Measurements from ENCODE around the gene MAP1S. TPM values are rescaled to one million over a fixed set of nuclear protein-coding genes. Genes with fewer than 3 reads are reported as not detected.

MAP1S gene, protein sequence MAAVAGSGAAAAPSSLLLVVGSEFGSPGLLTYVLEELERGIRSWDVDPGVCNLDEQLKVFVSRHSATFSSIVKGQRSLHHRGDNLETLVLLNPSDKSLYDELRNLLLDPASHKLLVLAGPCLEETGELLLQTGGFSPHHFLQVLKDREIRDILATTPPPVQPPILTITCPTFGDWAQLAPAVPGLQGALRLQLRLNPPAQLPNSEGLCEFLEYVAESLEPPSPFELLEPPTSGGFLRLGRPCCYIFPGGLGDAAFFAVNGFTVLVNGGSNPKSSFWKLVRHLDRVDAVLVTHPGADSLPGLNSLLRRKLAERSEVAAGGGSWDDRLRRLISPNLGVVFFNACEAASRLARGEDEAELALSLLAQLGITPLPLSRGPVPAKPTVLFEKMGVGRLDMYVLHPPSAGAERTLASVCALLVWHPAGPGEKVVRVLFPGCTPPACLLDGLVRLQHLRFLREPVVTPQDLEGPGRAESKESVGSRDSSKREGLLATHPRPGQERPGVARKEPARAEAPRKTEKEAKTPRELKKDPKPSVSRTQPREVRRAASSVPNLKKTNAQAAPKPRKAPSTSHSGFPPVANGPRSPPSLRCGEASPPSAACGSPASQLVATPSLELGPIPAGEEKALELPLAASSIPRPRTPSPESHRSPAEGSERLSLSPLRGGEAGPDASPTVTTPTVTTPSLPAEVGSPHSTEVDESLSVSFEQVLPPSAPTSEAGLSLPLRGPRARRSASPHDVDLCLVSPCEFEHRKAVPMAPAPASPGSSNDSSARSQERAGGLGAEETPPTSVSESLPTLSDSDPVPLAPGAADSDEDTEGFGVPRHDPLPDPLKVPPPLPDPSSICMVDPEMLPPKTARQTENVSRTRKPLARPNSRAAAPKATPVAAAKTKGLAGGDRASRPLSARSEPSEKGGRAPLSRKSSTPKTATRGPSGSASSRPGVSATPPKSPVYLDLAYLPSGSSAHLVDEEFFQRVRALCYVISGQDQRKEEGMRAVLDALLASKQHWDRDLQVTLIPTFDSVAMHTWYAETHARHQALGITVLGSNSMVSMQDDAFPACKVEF
- total RNA-seq (2022; extraction: Qiagen RNA extraction; ENCODE audit: low read depth), result 22.0 to 39.8 TPM (median 34.0 TPM) in 5 replicates

DNA sequence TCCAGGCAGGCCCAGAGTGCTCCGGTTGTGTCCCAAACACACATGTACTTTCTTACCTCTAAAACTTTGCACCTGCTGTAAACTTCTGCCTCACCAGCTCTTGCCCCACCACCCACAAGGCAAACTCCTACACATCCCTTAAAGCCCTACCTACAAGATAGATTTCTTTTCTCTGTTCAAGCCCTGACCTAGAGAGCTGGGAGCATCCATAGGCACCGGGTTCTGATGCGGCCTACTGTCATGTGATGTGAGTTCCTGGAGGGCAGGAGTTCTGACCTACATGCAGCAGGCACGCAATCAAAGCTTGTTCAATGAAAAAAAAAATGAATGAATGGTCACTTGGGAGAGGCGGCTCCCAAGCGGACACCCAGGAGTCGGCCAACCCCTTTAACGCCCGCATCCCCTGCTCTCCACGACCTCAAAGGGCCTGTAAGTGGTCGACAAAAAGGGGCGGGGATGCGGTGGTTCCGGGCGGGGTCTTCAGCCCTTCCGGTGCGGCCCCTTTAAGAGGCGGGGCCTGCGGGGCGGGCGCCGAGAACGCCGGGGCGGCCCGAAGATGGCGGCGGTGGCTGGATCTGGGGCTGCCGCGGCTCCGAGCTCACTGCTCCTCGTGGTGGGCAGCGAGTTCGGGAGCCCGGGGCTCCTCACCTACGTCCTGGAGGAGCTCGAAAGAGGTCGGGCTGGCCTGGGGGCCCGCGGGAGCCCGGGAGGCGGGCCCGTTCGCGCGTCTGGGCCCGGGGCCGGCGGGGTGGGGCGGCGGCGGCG is at the start of gene MAP1S:
MAP1S (plus strand) TSS at position 534 of the 765 bp plus-strand sequence; CDS start at position 557, 23 bp downstream.

DNA sequence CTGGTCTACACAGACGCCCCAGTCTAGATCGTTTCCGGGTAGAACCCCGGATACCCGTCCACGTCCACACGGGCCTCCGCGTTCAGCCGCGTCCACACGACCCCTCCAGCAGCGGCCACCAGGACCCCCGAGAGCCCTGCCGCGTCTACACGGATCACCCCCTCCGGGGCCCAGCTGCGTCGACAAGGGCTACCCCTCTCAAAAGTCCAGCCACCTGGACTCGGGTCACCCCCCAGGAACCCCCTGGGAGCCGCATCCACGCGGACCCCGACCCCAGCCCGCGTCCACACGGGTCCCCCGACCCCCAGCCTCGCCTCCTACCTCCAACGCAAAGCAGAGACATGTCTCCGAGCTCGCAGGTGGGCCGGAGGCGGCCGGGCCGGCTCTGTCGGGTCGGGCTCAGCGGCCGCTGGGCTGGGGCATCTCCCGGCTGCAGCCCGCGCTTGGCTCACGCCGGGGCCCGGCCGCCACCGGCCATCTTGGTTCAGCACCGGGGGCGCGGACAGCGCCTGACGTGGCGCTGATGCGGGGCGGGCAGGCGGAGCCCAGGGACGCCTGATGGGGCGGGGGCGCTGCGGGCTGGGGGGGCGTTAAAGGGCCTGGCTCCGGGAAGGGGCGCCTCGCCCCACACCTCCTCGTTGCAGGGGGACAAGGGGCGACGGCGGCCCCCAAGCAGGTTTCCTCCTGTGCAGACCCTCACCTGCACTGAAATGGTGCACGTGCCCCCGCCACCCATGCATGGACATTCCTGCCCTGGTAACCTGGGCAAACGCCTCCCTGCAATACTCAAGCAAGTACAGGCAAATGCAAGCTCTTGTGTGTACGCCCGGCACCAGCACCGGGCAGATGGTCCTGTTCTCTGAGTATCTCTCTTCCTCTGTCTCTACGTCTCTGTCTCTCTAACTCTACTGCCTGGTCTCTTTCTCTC is 31.2 kb upstream of the MAP1S start, which contains the start of gene UNC13A:
UNC13A (minus strand) TSS at position 498 of the 928 bp plus-strand sequence; CDS start at position 343, 155 bp downstream.

DNA sequence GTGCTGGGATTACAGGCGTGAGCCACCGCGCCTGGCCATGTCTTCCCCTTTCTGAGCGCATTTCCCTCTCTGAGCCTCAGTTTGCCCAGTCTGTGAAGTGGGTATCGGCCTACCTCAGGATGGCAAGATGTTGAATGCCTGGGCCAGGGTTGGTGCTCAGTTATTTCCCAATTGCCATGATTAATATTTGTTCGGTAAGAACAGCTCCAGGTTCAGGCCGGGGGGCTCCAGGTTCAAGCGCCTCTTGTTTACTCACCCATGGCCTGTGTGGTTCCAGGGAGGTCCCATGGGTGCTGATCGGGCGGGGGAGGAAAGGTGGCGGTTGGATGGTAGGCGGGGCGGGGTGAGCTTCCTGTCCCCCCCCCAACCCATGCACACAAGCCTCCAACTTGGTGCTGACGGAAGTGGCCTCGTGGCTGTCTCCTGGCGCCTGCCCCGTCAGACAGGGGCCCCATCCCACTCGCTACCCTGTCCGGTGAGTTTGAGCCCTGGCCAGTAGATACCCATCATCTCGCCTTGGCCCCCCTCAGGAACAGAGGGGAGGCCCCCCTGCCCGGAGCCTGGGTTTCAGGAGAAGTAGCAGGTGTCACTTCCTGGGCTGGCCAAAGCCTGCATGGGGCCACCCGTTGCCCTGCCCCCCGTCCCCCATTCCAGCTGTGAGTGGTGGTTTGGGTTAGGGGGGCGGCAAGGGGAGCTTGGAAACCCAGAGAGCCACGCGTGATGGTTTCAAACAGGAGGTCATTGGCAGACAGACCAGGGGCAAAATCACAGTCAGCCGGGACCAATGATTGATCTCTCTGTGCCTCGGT is 32.0 kb downstream of the MAP1S start, which contains the start of gene FCHO1:
FCHO1 (plus strand) TSS at position 375 of the 809 bp plus-strand sequence. CDS start 3,688 bp downstream, outside the sequence.

Other genes starting within 250 kb of the MAP1S start
- gene SLC27A1, start 249.0 kb upstream of the MAP1S start, total RNA-seq (2022; extraction: Qiagen RNA extraction; ENCODE audit: low read depth), result 1.7 to 3.6 TPM (median 2.8 TPM) in 5 replicates
- gene PGLS, start 207.8 kb upstream of the MAP1S start, total RNA-seq (2022; extraction: Qiagen RNA extraction; ENCODE audit: low read depth), result 41.7 to 79.6 TPM (median 75.4 TPM) in 5 replicates
- 46.5 to 80.8 TPM (median 73.0 TPM) in 5 replicates for gene COLGALT1, start 163.8 kb upstream of the MAP1S start, total RNA-seq (2022; extraction: Qiagen RNA extraction; ENCODE audit: low read depth)
- gene UNC13A, start 31.1 kb upstream of the MAP1S start, total RNA-seq (2022; extraction: Qiagen RNA extraction; ENCODE audit: low read depth), result 1.2 to 2.1 TPM (median 1.5 TPM) in 5 replicates
- gene FCHO1, start 32.0 kb downstream of the MAP1S start, total RNA-seq (2022; extraction: Qiagen RNA extraction; ENCODE audit: low read depth), result 16.2 to 20.0 TPM (median 18.3 TPM) in 5 replicates
- 3.4 to 5.4 TPM (median 4.5 TPM) in 5 replicates for gene B3GNT3, start 75.7 kb downstream of the MAP1S start, total RNA-seq (2022; extraction: Qiagen RNA extraction; ENCODE audit: low read depth)
- 0.37 to 0.94 TPM (median 0.47 TPM) in 5 replicates for gene INSL3, start 102.0 kb downstream of the MAP1S start, total RNA-seq (2022; extraction: Qiagen RNA extraction; ENCODE audit: low read depth)
- 0.27 to 0.43 TPM (median 0.32 TPM) in 5 replicates for gene JAK3, start 128.5 kb downstream of the MAP1S start, total RNA-seq (2022; extraction: Qiagen RNA extraction; ENCODE audit: low read depth)
- gene RPL18A, start 140.4 kb downstream of the MAP1S start, total RNA-seq (2022; extraction: Qiagen RNA extraction; ENCODE audit: low read depth), result 1,660 to 2,448 TPM (median 2,120 TPM) in 5 replicates
- 0.07 to 0.33 TPM (median 0.20 TPM) in 5 replicates for gene SLC5A5, start 152.5 kb downstream of the MAP1S start, total RNA-seq (2022; extraction: Qiagen RNA extraction; ENCODE audit: low read depth)
- 93.4 to 129 TPM (median 120 TPM) in 5 replicates for gene CCDC124, start 213.5 kb downstream of the MAP1S start, total RNA-seq (2022; extraction: Qiagen RNA extraction; ENCODE audit: low read depth)
- 0.12 to 0.98 TPM (median 0.48 TPM) in 5 replicates for gene KCNN1, start 247.6 kb downstream of the MAP1S start, total RNA-seq (2022; extraction: Qiagen RNA extraction; ENCODE audit: low read depth)